ENCODE measurements around the gene DDX46.
A peak's percentile ranks its signal among the peaks of the same experiment; 100 is the strongest.
"Not testable (repeated sequence)": the region's sequence is repeated elsewhere in the genome, so short reads cannot be mapped to it uniquely, and the experiment has no call there.

The DDX46 gene

DNA sequence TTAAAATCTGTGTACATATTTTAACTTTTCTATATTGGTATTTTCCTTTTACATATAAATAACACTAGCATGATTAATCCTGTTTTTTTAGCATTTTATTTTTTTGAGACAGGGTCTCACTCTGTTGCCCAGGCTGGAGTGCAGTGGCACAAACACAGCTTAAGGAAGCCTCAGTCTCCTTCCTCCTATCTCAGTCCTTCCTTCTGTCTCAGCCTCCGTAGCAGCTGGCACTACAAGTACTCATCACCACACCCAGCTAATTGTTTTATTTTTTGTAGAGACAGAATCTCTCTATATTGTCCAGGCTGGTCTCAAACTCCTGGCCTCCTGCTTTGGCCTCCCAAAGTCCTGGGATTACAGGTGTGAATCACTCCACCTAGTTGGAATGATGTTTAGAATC, 85.7 kb downstream of the DDX46 start:
- no peak overlapping the region for H3K27ac ChIP-seq (ENCODE audit: low read length)
- H3K9ac ChIP-seq (ENCODE audit: low read length in 2 of 2) = no peak overlapping the region
- H3K9me3 ChIP-seq (ENCODE audit: control insufficient read depth in 2 of 2, low read length in 2 of 2) = no peaks in the 10 kb centered on the region
- H3K4me3 ChIP-seq (ENCODE audit: low read length in 2 of 2) = no peak overlapping the region
- peaks cover 0 to 4% of the 10 kb centered on the region in 2 donors for H3K36me3 ChIP-seq (ENCODE audit: control insufficient read depth in 2 of 2, insufficient read depth in 2 of 2, low read length in 2 of 2)
- H3K27me3 ChIP-seq (ENCODE audit: control insufficient read depth in 1 of 2, insufficient read depth in 2 of 2, low read length in 2 of 2) = no peaks in the 10 kb centered on the region
- peaks cover 11% of the 10 kb centered on the region for H3K4me1 ChIP-seq (ENCODE audit: control insufficient read depth, insufficient read depth, low read length)

DNA sequence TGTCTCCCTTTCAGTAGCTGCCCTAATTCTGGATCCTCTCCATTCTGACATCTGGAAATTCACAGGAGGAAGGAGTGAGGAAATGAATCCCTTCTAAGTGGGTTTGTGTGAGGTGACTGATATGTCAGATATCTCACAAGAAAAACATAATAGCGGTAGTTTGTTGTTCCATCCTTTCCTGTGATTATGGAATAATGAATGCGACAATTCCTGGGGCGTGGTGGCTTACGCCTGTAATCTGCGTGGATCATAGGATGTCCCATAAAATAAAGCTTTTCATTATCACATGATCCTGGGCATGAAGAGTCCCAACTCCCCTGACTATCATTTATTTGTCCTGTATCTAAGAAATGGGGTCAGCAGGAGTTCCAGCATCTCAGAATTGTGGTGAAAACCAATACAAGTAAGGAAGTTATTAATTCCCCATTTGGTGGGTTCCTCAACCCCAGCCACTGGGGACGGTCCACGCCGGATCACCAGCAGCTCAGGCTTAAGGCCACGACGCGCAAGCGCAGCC, 86.8 kb downstream of the DDX46 start:
- Histone ChIP-seq H3K4me1 (ENCODE audit: control insufficient read depth, insufficient read depth, low read length) (peaks cover 11% of the 10 kb centered on the region), H3K36me3 (ENCODE audit: control insufficient read depth in 2 of 2, insufficient read depth in 2 of 2, low read length in 2 of 2) (peaks cover 0 to 2% of the 10 kb centered on the region in 2 donors), H3K4me3 (ENCODE audit: low read length in 2 of 2) (peak overlapping the region; percentile 64 to 86), H3K27ac (ENCODE audit: low read length) (peak overlapping the region; percentile 85), H3K9ac (ENCODE audit: low read length in 2 of 2) (peak overlapping the region; percentile 77 to 89), H3K27me3 (ENCODE audit: control insufficient read depth in 1 of 2, insufficient read depth in 2 of 2, low read length in 2 of 2) (no peaks in the 10 kb centered on the region), H3K9me3 (ENCODE audit: control insufficient read depth in 2 of 2, low read length in 2 of 2) (no peaks in the 10 kb centered on the region)

DNA sequence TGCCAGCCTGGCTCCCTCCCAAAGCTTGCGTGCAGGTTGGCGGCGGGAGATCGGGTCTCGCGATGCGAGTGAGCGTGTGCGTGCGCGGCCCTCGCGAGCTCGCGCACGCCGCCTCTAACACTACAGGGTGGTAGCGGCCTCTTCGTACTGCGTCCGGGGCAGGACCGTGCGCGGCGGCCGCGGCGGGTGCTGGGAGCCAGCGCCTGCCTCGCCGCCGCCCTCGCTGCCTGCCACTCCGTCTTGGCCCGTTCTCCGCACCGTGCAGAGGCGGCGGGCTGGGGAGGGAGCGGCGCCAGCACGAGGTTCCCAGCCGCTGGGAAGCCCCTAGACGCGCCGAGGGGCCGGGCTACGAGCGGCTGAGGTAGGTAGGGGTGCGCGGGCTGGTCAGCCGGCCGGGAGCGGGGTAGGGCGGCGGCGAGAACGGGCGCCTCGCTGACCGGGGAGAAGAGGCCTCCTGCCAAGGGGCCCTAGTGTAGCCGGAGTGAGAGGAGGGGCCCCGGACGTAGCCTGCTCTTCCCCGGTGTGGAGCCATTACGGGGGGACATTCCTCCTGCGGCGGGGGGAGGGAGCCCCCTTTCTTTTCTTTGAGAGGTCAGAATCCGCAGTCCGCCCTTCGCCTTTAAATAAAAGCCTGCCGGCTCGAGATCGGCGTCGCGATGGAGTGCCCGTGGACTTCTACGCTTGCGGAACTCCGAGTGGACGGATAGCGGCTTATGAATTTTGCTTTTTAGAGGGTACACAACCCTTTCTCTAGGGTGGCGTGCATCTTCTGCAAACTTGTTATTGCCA, 87.5 kb downstream of the DDX46 start, which contains the start of gene C5orf24:
C5orf24 (plus strand) TSS at position 117 of the 789 bp plus-strand sequence. CDS start 8,933 bp downstream, outside the sequence.
- Histone ChIP-seq H3K27ac (ENCODE audit: low read length) (peak within 1 kb of the TSS; percentile 85), H3K4me1 (ENCODE audit: control insufficient read depth, insufficient read depth, low read length) (peaks cover 14% of the 10 kb centered on the region), H3K36me3 (ENCODE audit: control insufficient read depth in 2 of 2, insufficient read depth in 2 of 2, low read length in 2 of 2) (no peaks in the 10 kb centered on the region), H3K9ac (ENCODE audit: low read length in 2 of 2) (peak within 1 kb of the TSS; percentile 77 to 89), H3K9me3 (ENCODE audit: control insufficient read depth in 2 of 2, low read length in 2 of 2) (no peaks in the 10 kb centered on the region), H3K4me3 (ENCODE audit: low read length in 2 of 2) (peak within 1 kb of the TSS; percentile 86 to 93), H3K27me3 (ENCODE audit: control insufficient read depth in 1 of 2, insufficient read depth in 2 of 2, low read length in 2 of 2) (no peaks in the 10 kb centered on the region)

DNA sequence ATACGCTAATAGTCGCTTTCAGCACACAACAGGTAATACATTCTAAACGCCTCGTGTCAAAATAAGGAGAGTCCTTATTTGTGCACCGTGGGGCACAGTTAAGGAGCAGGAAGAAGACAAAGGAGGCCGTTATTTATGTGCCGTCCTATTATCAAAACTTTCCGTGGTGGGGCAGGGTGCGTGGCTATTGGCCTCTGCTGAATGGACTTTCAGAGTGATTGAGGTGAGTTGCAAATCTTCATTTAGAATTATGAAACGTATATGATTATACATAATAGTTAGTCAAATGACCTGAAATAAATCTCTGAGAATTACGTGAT, 88.0 kb downstream of the DDX46 start:
- Histone ChIP-seq H3K4me1 (ENCODE audit: control insufficient read depth, insufficient read depth, low read length) (peaks cover 16% of the 10 kb centered on the region), H3K27ac (ENCODE audit: low read length) (peak overlapping the region; percentile 85), H3K9me3 (ENCODE audit: control insufficient read depth in 2 of 2, low read length in 2 of 2) (no peaks in the 10 kb centered on the region), H3K36me3 (ENCODE audit: control insufficient read depth in 2 of 2, insufficient read depth in 2 of 2, low read length in 2 of 2) (no peaks in the 10 kb centered on the region), H3K9ac (ENCODE audit: low read length in 2 of 2) (peak overlapping the region; percentile 77 to 89), H3K4me3 (ENCODE audit: low read length in 2 of 2) (peak overlapping the region; percentile 86 to 93), H3K27me3 (ENCODE audit: control insufficient read depth in 1 of 2, insufficient read depth in 2 of 2, low read length in 2 of 2) (no peaks in the 10 kb centered on the region)

DNA sequence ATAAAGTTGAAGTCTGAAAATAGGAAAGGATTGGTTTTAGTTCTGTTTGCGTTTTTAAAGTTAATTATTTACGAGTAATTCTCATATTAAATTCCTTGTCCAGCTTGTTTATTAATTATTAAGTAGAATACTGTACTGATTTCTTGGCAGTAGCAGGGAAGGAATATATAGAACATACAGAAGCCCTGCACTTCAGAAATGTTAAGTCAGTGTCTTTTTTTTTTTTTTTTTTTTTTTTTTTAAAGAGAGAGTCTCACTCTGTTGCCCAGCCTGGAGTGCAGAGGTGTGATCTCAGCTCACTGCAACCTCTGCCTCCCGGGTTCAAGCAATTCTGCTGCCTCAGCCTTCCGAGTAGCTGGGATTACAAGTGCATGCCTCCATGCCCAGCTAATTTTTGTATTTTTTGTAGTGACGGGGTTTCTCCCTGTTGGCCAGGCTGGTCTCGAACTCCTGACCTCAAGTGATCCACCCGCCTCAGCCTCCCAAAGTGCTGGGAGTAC, 90.9 kb downstream of the DDX46 start:
- H3K4me3 ChIP-seq (ENCODE audit: low read length in 2 of 2); H3K36me3 ChIP-seq (ENCODE audit: control insufficient read depth in 2 of 2, insufficient read depth in 2 of 2, low read length in 2 of 2); H3K27ac ChIP-seq (ENCODE audit: low read length); H3K9ac ChIP-seq (ENCODE audit: low read length in 2 of 2); H3K27me3 ChIP-seq (ENCODE audit: control insufficient read depth in 1 of 2, insufficient read depth in 2 of 2, low read length in 2 of 2); H3K9me3 ChIP-seq (ENCODE audit: control insufficient read depth in 2 of 2, low read length in 2 of 2): not testable (repeated sequence)
- H3K4me1 ChIP-seq (ENCODE audit: control insufficient read depth, insufficient read depth, low read length) = peaks cover 16% of the 10 kb centered on the region

DNA sequence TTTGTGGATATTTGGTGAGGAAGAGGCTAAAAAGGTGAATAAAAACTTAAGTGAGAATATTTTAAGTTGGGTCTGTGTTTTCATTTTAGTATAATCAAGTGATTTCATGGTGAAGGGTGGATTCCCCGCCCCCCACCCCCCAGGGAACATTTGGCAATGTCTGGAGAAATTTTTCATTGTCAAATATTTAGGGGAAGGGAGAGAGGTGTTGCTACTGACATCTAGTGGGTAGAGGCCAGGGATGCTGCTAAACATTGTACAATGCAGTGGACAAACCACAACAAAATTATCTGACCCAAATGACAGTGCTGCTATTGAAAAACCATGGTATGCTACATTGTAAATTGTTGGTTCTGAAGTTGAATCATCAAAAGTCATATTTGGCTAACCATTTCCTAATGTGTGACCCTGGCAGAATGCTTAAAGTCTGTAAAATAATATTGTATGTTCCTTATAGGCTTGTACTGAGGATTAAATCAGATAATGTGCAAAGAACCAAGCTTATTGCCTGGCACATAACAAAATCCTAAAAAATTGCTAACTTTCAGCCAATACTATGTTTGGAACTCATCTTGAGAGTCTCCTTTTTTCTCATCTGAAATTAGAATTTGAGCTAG, 92.8 kb downstream of the DDX46 start:
- no peaks in the 10 kb centered on the region for H3K9me3 ChIP-seq (ENCODE audit: control insufficient read depth in 2 of 2, low read length in 2 of 2)
- peaks cover 16% of the 10 kb centered on the region for H3K4me1 ChIP-seq (ENCODE audit: control insufficient read depth, insufficient read depth, low read length)
- no peak overlapping the region for H3K4me3 ChIP-seq (ENCODE audit: low read length in 2 of 2)
- H3K27me3 ChIP-seq (ENCODE audit: control insufficient read depth in 1 of 2, insufficient read depth in 2 of 2, low read length in 2 of 2) = no peaks in the 10 kb centered on the region
- no peak overlapping the region for H3K27ac ChIP-seq (ENCODE audit: low read length)
- H3K9ac ChIP-seq (ENCODE audit: low read length in 2 of 2) = no peak overlapping the region
- H3K36me3 ChIP-seq (ENCODE audit: control insufficient read depth in 2 of 2, insufficient read depth in 2 of 2, low read length in 2 of 2) = peaks cover 8 to 13% of the 10 kb centered on the region in 2 donors

DNA sequence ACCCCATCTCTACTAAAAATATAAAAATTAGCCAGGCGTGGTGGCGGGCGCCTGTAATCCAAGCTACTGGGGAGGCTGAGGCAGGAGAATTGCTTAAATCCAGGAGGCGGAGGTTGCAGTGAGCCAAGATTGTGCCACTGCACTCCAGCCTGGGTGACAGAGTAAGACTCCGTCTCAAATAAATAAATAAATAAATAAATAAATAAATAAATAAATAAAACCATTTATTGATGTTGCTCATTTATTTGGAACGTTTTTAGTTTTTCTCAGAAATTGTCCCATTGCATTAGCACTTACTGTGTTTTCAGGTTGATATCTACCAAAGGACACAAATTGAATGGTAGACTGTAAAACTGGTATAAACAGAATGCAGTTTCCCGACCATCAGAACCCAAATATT, 97.9 kb downstream of the DDX46 start:
- peaks cover 11 to 21% of the 10 kb centered on the region in 2 donors for H3K36me3 ChIP-seq (ENCODE audit: control insufficient read depth in 2 of 2, insufficient read depth in 2 of 2, low read length in 2 of 2)
- H3K9me3 ChIP-seq (ENCODE audit: control insufficient read depth in 2 of 2, low read length in 2 of 2); H3K9ac ChIP-seq (ENCODE audit: low read length in 2 of 2); H3K27ac ChIP-seq (ENCODE audit: low read length); H3K4me3 ChIP-seq (ENCODE audit: low read length in 2 of 2); H3K4me1 ChIP-seq (ENCODE audit: control insufficient read depth, insufficient read depth, low read length); H3K27me3 ChIP-seq (ENCODE audit: control insufficient read depth in 1 of 2, insufficient read depth in 2 of 2, low read length in 2 of 2): not testable (repeated sequence)

DNA sequence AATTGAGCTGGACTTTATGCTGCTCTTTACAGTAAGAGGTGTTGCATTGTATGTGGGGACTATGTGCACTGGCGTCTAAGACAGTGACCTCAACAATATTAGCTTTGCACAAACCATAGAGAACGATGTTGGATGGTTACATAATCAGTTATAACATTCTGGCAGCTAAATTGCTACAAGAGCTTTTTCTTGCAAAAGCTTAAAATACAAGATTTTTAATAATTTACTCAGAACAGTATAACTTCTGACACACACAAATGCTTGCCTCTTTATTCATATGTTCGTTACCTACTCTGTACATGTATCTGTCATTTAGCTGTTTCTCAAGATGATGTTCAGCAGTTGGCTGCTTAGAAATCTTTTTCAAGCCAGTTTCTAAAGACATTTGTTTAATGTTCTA, 98.8 kb downstream of the DDX46 start:
- no peak overlapping the region for H3K27ac ChIP-seq (ENCODE audit: low read length)
- H3K4me3 ChIP-seq (ENCODE audit: low read length in 2 of 2) = no peak overlapping the region
- H3K9me3 ChIP-seq (ENCODE audit: control insufficient read depth in 2 of 2, low read length in 2 of 2) = no peaks in the 10 kb centered on the region
- H3K4me1 ChIP-seq (ENCODE audit: control insufficient read depth, insufficient read depth, low read length) = no peaks in the 10 kb centered on the region
- H3K36me3 ChIP-seq (ENCODE audit: control insufficient read depth in 2 of 2, insufficient read depth in 2 of 2, low read length in 2 of 2) = peaks cover 11 to 20% of the 10 kb centered on the region in 2 donors
- no peak overlapping the region for H3K9ac ChIP-seq (ENCODE audit: low read length in 2 of 2)
- no peaks in the 10 kb centered on the region for H3K27me3 ChIP-seq (ENCODE audit: control insufficient read depth in 1 of 2, insufficient read depth in 2 of 2, low read length in 2 of 2)

DNA sequence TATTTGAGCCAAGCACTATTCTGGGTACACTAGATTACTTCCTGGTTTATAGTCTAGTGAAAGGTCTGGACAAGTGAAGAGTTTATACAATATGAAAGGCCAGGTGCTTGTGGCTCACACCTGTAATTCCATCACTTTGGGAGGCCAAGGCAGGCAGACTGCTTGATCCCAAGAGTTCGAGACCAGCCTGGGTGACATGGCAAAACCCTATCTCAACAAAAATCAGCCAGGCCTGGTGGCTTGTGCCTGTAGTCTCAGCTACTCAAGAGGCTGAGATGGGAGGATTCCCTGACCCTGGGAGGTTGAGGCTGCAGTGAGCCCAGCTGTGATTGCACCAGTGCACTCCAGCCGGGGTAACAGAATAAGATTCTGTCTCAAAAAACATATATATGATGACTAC, 106.1 kb downstream of the DDX46 start:
- H3K4me1 ChIP-seq (ENCODE audit: control insufficient read depth, insufficient read depth, low read length) = no peaks in the 10 kb centered on the region
- H3K27me3 ChIP-seq (ENCODE audit: control insufficient read depth in 1 of 2, insufficient read depth in 2 of 2, low read length in 2 of 2) = no peaks in the 10 kb centered on the region
- no peak overlapping the region for H3K4me3 ChIP-seq (ENCODE audit: low read length in 2 of 2)
- no peak overlapping the region for H3K9ac ChIP-seq (ENCODE audit: low read length in 2 of 2)
- no peaks in the 10 kb centered on the region for H3K9me3 ChIP-seq (ENCODE audit: control insufficient read depth in 2 of 2, low read length in 2 of 2)
- H3K27ac ChIP-seq (ENCODE audit: low read length) = no peak overlapping the region
- H3K36me3 ChIP-seq (ENCODE audit: control insufficient read depth in 2 of 2, insufficient read depth in 2 of 2, low read length in 2 of 2) = peaks cover 3 to 4% of the 10 kb centered on the region in 2 donors

DNA sequence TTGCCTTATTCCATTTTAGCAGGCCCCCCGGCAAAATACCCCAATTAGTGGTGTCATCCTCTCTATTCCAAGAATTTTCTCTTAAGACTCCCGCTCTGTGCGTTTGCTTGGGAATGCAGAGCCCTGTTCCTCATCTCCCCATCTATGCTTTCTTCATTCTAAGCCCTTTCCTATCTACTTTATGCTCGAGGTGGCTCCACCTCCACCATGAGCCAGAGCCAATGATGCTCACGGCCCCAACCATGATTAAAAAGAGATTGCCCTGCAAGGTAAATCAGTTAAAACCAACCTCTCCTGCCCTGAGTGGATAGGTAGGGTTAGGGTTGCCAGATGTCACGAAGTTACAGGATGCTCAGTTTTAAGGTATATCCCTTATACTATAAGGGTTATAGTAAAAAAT, 114.9 kb downstream of the DDX46 start:
- peak overlapping the region; percentile 89 for H3K27ac ChIP-seq (ENCODE audit: low read length)
- H3K9me3 ChIP-seq (ENCODE audit: control insufficient read depth in 2 of 2, low read length in 2 of 2) = no peaks in the 10 kb centered on the region
- peak overlapping the region; percentile 93 to 94 for H3K4me3 ChIP-seq (ENCODE audit: low read length in 2 of 2)
- peak overlapping the region; percentile 81 to 89 for H3K9ac ChIP-seq (ENCODE audit: low read length in 2 of 2)
- H3K4me1 ChIP-seq (ENCODE audit: control insufficient read depth, insufficient read depth, low read length) = peaks cover 22% of the 10 kb centered on the region
- no peaks in the 10 kb centered on the region for H3K36me3 ChIP-seq (ENCODE audit: control insufficient read depth in 2 of 2, insufficient read depth in 2 of 2, low read length in 2 of 2)
- no peaks in the 10 kb centered on the region for H3K27me3 ChIP-seq (ENCODE audit: control insufficient read depth in 1 of 2, insufficient read depth in 2 of 2, low read length in 2 of 2)

Measured in stomach smooth muscle (tissue), 2 donors.